Osteocyte (in vitro differentiated cells): ENCODE data around the gene IL23R. TPM values are rescaled to one million over a fixed set of nuclear protein-coding genes. Genes with fewer than 3 reads are reported as not detected.
A peak's percentile ranks its signal among the peaks of the same experiment; 100 is the strongest.

Experiments
- DNase-seq: peaks from one replicate; pipeline ENCODE4 v3.0.0; 2021; ENCODE audit warnings: mixed read lengths; ENCODE audit not compliant: unreplicated experiment; ENCODE audit errors: extremely low spot score
- H3K27ac Mint-ChIP-seq: one replicate; pipeline ENCODE4 v1.8.0; 2021; ENCODE audit warnings: mild to moderate bottlenecking, mixed read lengths; ENCODE audit not compliant: unreplicated experiment
- H3K27me3 Mint-ChIP-seq: one replicate; pipeline ENCODE4 v1.8.0; 2021; ENCODE audit warnings: mixed read lengths; ENCODE audit not compliant: unreplicated experiment
- H3K36me3 Mint-ChIP-seq: one replicate; pipeline ENCODE4 v1.8.0; 2021; ENCODE audit warnings: mixed read lengths; ENCODE audit not compliant: unreplicated experiment
- H3K4me1 Mint-ChIP-seq: one replicate; pipeline ENCODE4 v1.8.0; 2021; ENCODE audit warnings: mixed read lengths; ENCODE audit not compliant: unreplicated experiment
- H3K4me3 Mint-ChIP-seq: one replicate; pipeline ENCODE4 v1.8.0; 2021; ENCODE audit warnings: mild to moderate bottlenecking, moderate library complexity, mixed read lengths; ENCODE audit not compliant: unreplicated experiment
- H3K9me3 Mint-ChIP-seq: one replicate; pipeline ENCODE4 v1.8.0; 2021; ENCODE audit warnings: mixed read lengths; ENCODE audit not compliant: unreplicated experiment
- total RNA-seq: library from RNA; stranded (reverse); gene quantifications from 2 replicates; pipeline ENCODE4 v1.2.1, GENCODE V29; 2021
- TF ChIP-seq, protein P1 (sequence below): fragments of 200-600 bp; sonication (generic); IDR thresholded peaks from 2 replicates; pipeline ENCODE4 v1.5.0; 2021; ENCODE audit warnings: antibody characterized with exemption, mild to moderate bottlenecking, moderate library complexity

The IL23R gene
- total RNA-seq, 1 donor from 2014 or later = not detected

DNA sequence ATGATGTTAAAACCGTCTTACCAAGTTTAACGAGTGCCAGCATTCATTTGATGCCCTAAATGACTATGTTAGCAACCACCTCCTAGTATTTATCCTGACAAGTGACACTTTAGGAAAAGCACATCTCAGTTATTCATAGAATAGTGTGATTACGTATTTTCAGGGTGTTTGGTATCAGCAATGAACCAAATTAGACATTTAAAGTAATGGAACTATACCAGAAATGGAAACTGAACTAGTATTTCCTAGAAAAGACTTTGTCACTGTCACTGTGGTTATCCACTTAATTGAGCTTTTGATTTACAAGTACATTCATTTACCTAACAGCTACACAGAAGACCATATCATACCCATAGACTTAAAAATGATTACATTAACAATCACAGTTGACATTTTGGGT lies 137.8 kb downstream of the IL23R start:
- DNase-seq = no peak
- TF ChIP-seq, protein P1, sequence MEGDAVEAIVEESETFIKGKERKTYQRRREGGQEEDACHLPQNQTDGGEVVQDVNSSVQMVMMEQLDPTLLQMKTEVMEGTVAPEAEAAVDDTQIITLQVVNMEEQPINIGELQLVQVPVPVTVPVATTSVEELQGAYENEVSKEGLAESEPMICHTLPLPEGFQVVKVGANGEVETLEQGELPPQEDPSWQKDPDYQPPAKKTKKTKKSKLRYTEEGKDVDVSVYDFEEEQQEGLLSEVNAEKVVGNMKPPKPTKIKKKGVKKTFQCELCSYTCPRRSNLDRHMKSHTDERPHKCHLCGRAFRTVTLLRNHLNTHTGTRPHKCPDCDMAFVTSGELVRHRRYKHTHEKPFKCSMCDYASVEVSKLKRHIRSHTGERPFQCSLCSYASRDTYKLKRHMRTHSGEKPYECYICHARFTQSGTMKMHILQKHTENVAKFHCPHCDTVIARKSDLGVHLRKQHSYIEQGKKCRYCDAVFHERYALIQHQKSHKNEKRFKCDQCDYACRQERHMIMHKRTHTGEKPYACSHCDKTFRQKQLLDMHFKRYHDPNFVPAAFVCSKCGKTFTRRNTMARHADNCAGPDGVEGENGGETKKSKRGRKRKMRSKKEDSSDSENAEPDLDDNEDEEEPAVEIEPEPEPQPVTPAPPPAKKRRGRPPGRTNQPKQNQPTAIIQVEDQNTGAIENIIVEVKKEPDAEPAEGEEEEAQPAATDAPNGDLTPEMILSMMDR = no peak
- Mint-ChIP-seq H3K27ac (no peak overlapping the region), H3K4me1 (peaks cover 7% of the 10 kb centered on the region), H3K27me3 (peaks cover 70% of the 10 kb centered on the region), H3K36me3 (no peaks in the 10 kb centered on the region), H3K4me3 (no peak overlapping the region), H3K9me3 (no peaks in the 10 kb centered on the region)

DNA sequence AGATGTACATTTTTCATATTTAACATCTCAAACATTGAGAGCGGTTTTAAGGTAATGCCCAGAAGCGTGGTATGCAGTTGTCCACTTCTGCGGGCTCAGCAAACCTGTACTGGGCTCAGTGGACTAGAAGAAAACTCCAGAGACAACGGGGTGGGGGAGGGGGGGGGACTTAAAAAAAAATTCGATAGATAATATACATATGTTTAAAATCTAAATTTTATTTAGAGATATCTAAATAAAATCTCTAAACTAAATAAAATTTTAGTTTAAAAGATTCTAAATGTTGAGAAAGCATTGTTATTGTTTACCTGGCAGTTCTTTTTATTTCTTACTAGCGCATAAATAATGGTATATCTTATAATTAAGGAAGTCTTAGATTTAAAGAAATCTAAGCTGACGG lies 140.3 kb downstream of the IL23R start:
- peaks cover 70% of the 10 kb centered on the region for H3K27me3 Mint-ChIP-seq
- H3K9me3 Mint-ChIP-seq = no peaks in the 10 kb centered on the region
- H3K27ac Mint-ChIP-seq = no peak overlapping the region
- H3K4me1 Mint-ChIP-seq = peaks cover 7% of the 10 kb centered on the region
- no peaks in the 10 kb centered on the region for H3K36me3 Mint-ChIP-seq
- no peak for DNase-seq
- TF ChIP-seq, protein P1 = no peak
- H3K4me3 Mint-ChIP-seq = no peak overlapping the region

GRCh38 chr1:67307251-67308060 lies 141.2 kb downstream of the IL23R start, which contains the start of gene IL12RB2:
Gene IL12RB2 (plus strand): TSS chr1:67307873. CDS start chr1:67320369, 12,496 bp downstream.
- Mint-ChIP-seq H3K27ac (no peak within 1 kb of the TSS), H3K36me3 (no peaks in the 10 kb centered on the region), H3K4me1 (peaks cover 7% of the 10 kb centered on the region), H3K27me3 (peaks cover 73% of the 10 kb centered on the region), H3K9me3 (no peaks in the 10 kb centered on the region), H3K4me3 (peak within 1 kb of the TSS; percentile 62)
- DNase-seq = no peak
- TF ChIP-seq, protein P1 = no peak

DNA sequence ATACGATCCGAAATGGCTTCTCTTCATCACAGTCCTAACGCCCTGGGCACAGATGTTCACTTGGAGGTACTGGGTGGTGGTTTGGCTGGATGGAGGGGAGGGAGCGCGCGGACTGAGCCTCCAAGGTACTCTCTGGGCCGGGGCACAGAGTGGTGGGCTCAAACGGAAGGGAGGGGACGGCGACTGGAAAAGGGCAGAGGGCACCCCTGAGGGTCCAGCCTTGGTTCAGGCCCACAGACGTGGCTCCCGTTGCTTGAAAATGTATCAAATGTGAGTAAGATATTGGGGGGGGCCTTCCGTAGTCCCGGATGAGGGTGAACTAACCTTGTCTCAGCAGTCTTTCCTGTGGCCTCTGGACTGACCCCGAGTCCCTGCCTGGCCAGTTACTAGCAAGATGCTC lies 141.9 kb downstream of the IL23R start:
- H3K36me3 Mint-ChIP-seq = no peaks in the 10 kb centered on the region
- peaks cover 7% of the 10 kb centered on the region for H3K4me1 Mint-ChIP-seq
- no peaks in the 10 kb centered on the region for H3K9me3 Mint-ChIP-seq
- H3K27me3 Mint-ChIP-seq = peaks cover 69% of the 10 kb centered on the region
- TF ChIP-seq, protein P1 = no peak
- peak overlapping the region; percentile 38 for H3K4me3 Mint-ChIP-seq
- DNase-seq = no peak
- no peak overlapping the region for H3K27ac Mint-ChIP-seq

Other genes with a start within 250 kb of the IL23R start
- gene DNAI4, start 241.6 kb upstream of the IL23R start, total RNA-seq = 8.9 and 10.0 TPM in 2 replicates
- gene MIER1, start 241.5 kb upstream of the IL23R start, total RNA-seq = 45.8 and 48.3 TPM in 2 replicates
- 9.6 and 10.1 TPM in 2 replicates for gene SLC35D1, start 112.3 kb upstream of the IL23R start, total RNA-seq
- gene C1orf141, start 31.5 kb upstream of the IL23R start, total RNA-seq = not detected in 2 replicates
- gene IL12RB2, start 141.4 kb downstream of the IL23R start, total RNA-seq = not detected in 2 replicates